ENCODE measurements around the gene IGFBP6.

GRCh38 chr12:53120685-53121525, 23.4 kb downstream of the IGFBP6 start:
- TF ChIP-seq RFX5 (IDR thresholded peaks at IDR 0.05; ENCODE audit: low read length) (no peak), CTCF (IDR thresholded peaks at IDR 0.05) (no peak), RAD21 (IDR thresholded peaks at IDR 0.05; ENCODE audit: low read length) (no peak), REST (IDR thresholded peaks at IDR 0.05; ENCODE audit: low read depth, low read length) (no peak), GATA2 (CRISPR knock-in tag; IDR thresholded peaks at IDR 0.05) (no peak), POLR2AphosphoS5 (IDR thresholded peaks at IDR 0.05; ENCODE audit: low read depth, low read length) (no peak), EZH2phosphoT487 (IDR thresholded peaks at IDR 0.05; ENCODE audit: borderline replicate concordance, low read depth) (no peak), NFIC (IDR thresholded peaks at IDR 0.05; ENCODE audit: borderline replicate concordance) (no peak), FOSL2 (IDR thresholded peaks at IDR 0.05; ENCODE audit: borderline replicate concordance, low read depth) (no peak), TCF12 (IDR thresholded peaks at IDR 0.05) (no peak), SMC3 (IDR thresholded peaks at IDR 0.05; ENCODE audit: low read depth, low read length) (no peak), TAF1 (IDR thresholded peaks at IDR 0.05; ENCODE audit: borderline replicate concordance, low read depth, low read length) (no peak), EP300 (IDR thresholded peaks at IDR 0.05; ENCODE audit: borderline replicate concordance in 1 of 2, low read depth in 1 of 2, low read length in 1 of 2) (no peak), ZBTB33 (IDR thresholded peaks at IDR 0.05; ENCODE audit: borderline replicate concordance, low read depth) (no peak)

Data from SK-N-SH (cell line).